ENCODE data around the gene ACOXL.

The ACOXL gene

GRCh38 chr2:110904116-110904778 is 171.9 kb downstream of the ACOXL start:
- no peak for TF ChIP-seq CTCF (IDR thresholded peaks at IDR 0.05; ENCODE audit: insufficient read depth, low read depth, low read length, missing control alignments)
- DNase-seq (ENCODE audit: low read depth) = no peak
- H3K4me3 ChIP-seq (ENCODE audit: low read length) = no peak overlapping the region

GRCh38 chr2:110904779-110905148 is 172.4 kb downstream of the ACOXL start:
- TF ChIP-seq CTCF (IDR thresholded peaks at IDR 0.05; ENCODE audit: insufficient read depth, low read depth, low read length, missing control alignments) = no peak
- no peak for DNase-seq (ENCODE audit: low read depth)
- no peak overlapping the region for H3K4me3 ChIP-seq (ENCODE audit: low read length)

- no peak for DNase-seq (ENCODE audit: low read depth)
- H3K4me3 ChIP-seq (ENCODE audit: low read length) = no peak overlapping the region
- no peak for TF ChIP-seq CTCF (IDR thresholded peaks at IDR 0.05; ENCODE audit: insufficient read depth, low read depth, low read length, missing control alignments)
These were observed 172.8 kb downstream of the ACOXL start for GRCh38 chr2:110905217-110905616.

- DNase-seq (ENCODE audit: low read depth) = no peak
- no peak for TF ChIP-seq CTCF (IDR thresholded peaks at IDR 0.05; ENCODE audit: insufficient read depth, low read depth, low read length, missing control alignments)
These were observed 174.4 kb downstream of the ACOXL start for GRCh38 chr2:110906613-110907298.

GRCh38 chr2:110909501-110909900 is 177.1 kb downstream of the ACOXL start:
- H3K4me3 ChIP-seq (ENCODE audit: low read length) = no peak overlapping the region
- no peak for TF ChIP-seq CTCF (IDR thresholded peaks at IDR 0.05; ENCODE audit: insufficient read depth, low read depth, low read length, missing control alignments)
- no peak for DNase-seq (ENCODE audit: low read depth)

More at GRCh38 chr2:110906613-110907298, 174.4 kb downstream of the ACOXL start:
- no peak overlapping the region for H3K4me3 ChIP-seq (ENCODE audit: low read length)

GRCh38 chr2:110910423-110910822 is 178.1 kb downstream of the ACOXL start:
- no peak for DNase-seq (ENCODE audit: low read depth)
- no peak overlapping the region for H3K4me3 ChIP-seq (ENCODE audit: low read length)
- no peak for TF ChIP-seq CTCF (IDR thresholded peaks at IDR 0.05; ENCODE audit: insufficient read depth, low read depth, low read length, missing control alignments)

GRCh38 chr2:110919738-110920137 is 187.4 kb downstream of the ACOXL start:
- TF ChIP-seq CTCF (IDR thresholded peaks at IDR 0.05; ENCODE audit: insufficient read depth, low read depth, low read length, missing control alignments) = no peak
- no peak overlapping the region for H3K4me3 ChIP-seq (ENCODE audit: low read length)
- DNase-seq (ENCODE audit: low read depth) = no peak

Data from epithelial cell of esophagus (primary cell).